Activated T-cell treated with anti-CD3 and anti-CD28 coated beads, Interleukin-2, amount 50 U/mL, for 72 hours (primary cell): ENCODE results near the gene BORCS5. TPM values are rescaled to one million over a fixed set of nuclear protein-coding genes. Genes with fewer than 3 reads are reported as not detected.
"Not testable (repeated sequence)": the region's sequence is repeated elsewhere in the genome, so short reads cannot be mapped to it uniquely, and the experiment has no call there.

Source experiments
- ATAC-seq, 2 donors: fragments of 150-1000 bp; cut with Tn5 transposase; replicated peaks in 1 of 2; 2 replicates each; pipeline ENCODE4 v1.10.0; 2021; ENCODE audit warnings: moderate library complexity in 2 of 2, mild to moderate bottlenecking in 1 of 2
- DNase-seq, 2 donors: peaks; one replicate each; pipeline ENCODE4 v3.0.0; 2021 to 2022; ENCODE audit warnings: mixed read lengths in 1 of 2
- H3K27ac Mint-ChIP-seq: one replicate; pipeline ENCODE4 v1.8.0; 2022; ENCODE audit warnings: mild to moderate bottlenecking, moderate library complexity, mixed read lengths
- H3K27me3 Mint-ChIP-seq: one replicate; pipeline ENCODE4 v1.8.0; 2022; ENCODE audit warnings: low read depth, mixed read lengths
- H3K36me3 Mint-ChIP-seq, 2 donors: one replicate each; pipeline ENCODE4 v1.8.0; 2022; ENCODE audit warnings: mixed read lengths in 2 of 2, mild to moderate bottlenecking in 1 of 2; ENCODE audit not compliant: insufficient read depth in 2 of 2
- H3K4me1 Mint-ChIP-seq: one replicate; pipeline ENCODE4 v1.8.0; 2022; ENCODE audit warnings: low read depth, mixed read lengths
- H3K4me3 Mint-ChIP-seq, 2 donors: one replicate each; pipeline ENCODE4 v1.8.0; 2022; ENCODE audit warnings: mild to moderate bottlenecking in 2 of 2, mixed read lengths in 2 of 2, moderate library complexity in 2 of 2
- H3K9me3 Mint-ChIP-seq, 2 donors: one replicate each; pipeline ENCODE4 v1.8.0; 2022; ENCODE audit warnings: mixed read lengths in 2 of 2
- total RNA-seq, 2 donors: library from RNA; stranded (reverse); gene quantifications; one replicate each; pipeline ENCODE4 v1.2.3, GENCODE V29; 2022

The BORCS5 gene
- 10 to 100 TPM; 37.7 to 44.9 TPM for total RNA-seq

DNA sequence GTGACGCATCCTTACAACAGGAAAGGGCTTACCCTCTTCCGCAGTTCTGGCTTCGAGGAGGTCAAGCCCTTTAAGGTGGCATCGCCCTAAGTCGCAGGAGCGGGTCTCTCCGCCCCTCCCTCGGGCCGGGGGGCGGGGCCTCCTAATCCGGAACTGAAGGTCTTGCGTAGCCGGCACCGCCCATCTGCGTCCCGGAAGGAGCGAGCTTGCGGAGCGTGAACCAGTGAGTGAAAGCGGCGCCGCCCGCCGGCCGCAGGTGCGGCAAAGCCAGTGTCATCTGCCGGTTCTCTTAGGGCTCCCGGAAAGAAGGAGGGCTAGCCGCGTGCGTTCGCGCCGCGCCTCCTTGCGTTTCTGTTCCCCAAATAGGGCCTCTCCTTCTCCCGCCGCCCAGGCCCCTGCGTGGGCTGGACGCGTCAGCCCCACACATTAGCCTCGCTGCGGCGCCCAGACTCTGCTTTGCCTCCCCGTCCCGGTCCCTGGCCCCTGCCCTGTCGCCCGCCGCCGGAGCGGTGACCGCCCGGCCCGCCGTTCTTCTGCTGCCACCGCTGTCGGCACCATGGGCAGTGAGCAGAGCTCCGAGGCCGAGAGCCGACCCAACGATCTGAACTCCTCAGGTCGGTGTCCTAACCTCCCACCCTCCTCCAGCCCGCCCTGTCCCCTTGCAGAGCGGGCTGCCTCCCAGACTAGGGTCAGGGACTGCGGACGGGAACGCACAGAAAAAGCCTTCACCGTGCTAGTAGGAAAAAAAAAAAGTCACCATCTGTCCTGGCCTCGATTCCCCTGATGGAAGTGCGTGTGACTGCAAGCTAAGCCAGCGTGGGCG is at the start of gene BORCS5:
Gene BORCS5, plus strand, starts transcription at position 183 of the 823 bp plus-strand sequence. Its CDS starts 374 bp downstream, at position 557.
- H3K9me3 Mint-ChIP-seq = no peaks in the 10 kb centered on the region
- ATAC-seq = peak; percentile 92 to 97
- H3K27me3 Mint-ChIP-seq = no peaks in the 10 kb centered on the region
- DNase-seq = peak; percentile 99 to 100
- H3K27ac Mint-ChIP-seq = peak within 1 kb of the TSS; percentile 99
- peaks cover 6 to 10% of the 10 kb centered on the region in 2 donors for H3K36me3 Mint-ChIP-seq
- peak within 1 kb of the TSS; percentile 94 to 96 for H3K4me3 Mint-ChIP-seq
- H3K4me1 Mint-ChIP-seq = peaks cover 59% of the 10 kb centered on the region

GRCh38 chr12:12310695-12311094 is 46.2 kb upstream of the BORCS5 start:
- not testable (repeated sequence) for H3K36me3 Mint-ChIP-seq, H3K27me3 Mint-ChIP-seq, H3K4me3 Mint-ChIP-seq, DNase-seq, ATAC-seq, H3K9me3 Mint-ChIP-seq, H3K27ac Mint-ChIP-seq
- H3K4me1 Mint-ChIP-seq = peaks cover 21% of the 10 kb centered on the region

- H3K36me3 Mint-ChIP-seq = no peaks in the 10 kb centered on the region
- H3K9me3 Mint-ChIP-seq = no peaks in the 10 kb centered on the region
- H3K27ac Mint-ChIP-seq = no peak overlapping the region
- H3K4me1 Mint-ChIP-seq = peaks cover 8% of the 10 kb centered on the region
- DNase-seq (no peak), ATAC-seq (no peak)
- H3K27me3 Mint-ChIP-seq = no peaks in the 10 kb centered on the region
- H3K4me3 Mint-ChIP-seq = no peak overlapping the region
Observed at GRCh38 chr12:12315838-12316237, 41.0 kb upstream of the BORCS5 start.

DNA sequence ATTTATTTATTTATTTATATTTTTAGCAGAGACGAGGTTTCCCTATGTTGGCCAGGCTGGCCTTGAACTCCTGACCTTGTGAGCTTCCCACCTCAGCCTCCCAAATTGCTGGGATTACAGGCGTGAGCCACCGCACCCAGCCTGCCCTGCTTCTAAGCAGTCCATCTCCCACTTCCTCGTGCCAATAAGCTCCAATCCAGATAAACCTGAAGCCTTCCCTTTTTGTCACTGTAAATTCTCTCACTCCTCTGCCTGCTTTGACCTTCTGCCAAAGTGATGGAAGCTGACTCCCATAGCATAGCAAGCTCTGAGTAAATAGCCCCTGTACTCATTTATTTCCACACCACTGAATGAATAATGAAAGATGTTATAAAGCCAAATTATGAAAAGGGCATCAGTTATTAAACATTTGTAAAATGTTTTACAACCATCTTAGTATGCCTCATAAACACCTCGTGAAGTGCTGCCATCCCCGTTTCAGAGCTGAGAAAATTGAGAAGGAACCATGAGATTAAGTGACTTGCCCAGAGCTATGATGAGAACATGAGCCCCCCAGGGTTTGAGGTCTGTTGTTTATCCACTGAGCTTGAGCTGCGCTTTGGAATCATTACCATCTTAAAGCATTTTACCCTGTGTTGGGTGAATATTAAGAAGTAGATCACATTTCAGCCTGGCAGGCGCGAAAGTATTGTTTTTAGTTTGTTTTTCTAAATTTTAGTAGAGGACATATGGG is 37.3 kb upstream of the BORCS5 start:
- Mint-ChIP-seq H3K27me3 (peaks cover 8% of the 10 kb centered on the region), H3K4me1 (no peaks in the 10 kb centered on the region), H3K4me3 (no peak overlapping the region), H3K27ac (no peak overlapping the region), H3K36me3 (no peaks in the 10 kb centered on the region), H3K9me3 (no peaks in the 10 kb centered on the region)
- ATAC-seq (no peak), DNase-seq (no peak)

- ATAC-seq (no peak), DNase-seq (no peak)
- Mint-ChIP-seq H3K36me3 (no peaks in the 10 kb centered on the region), H3K4me3 (no peak overlapping the region), H3K9me3 (no peaks in the 10 kb centered on the region), H3K27ac (no peak overlapping the region), H3K27me3 (peaks cover 8% of the 10 kb centered on the region), H3K4me1 (peaks cover 9% of the 10 kb centered on the region)
Observed at GRCh38 chr12:12323118-12323517, 33.8 kb upstream of the BORCS5 start.

DNA sequence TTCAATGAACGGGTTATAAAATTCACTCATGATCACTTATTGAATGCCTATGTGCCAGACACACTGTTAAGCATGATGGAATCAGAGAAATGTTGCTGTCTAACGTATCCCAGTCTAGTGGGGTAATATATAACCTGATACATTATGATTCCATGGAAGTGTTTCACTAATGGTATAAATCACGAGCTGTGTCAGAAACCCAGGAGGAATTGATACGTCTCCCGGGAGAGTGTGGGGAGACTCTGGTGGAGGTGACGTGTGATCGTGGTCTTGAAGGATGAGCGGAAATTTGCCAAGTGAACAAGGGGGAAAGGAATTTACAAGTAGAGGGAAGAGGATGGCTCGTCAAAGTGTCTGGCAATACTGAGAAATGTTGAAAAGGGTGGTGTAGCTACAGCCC is 33.3 kb upstream of the BORCS5 start:
- Mint-ChIP-seq H3K9me3 (no peaks in the 10 kb centered on the region), H3K4me3 (no peak overlapping the region), H3K27ac (no peak overlapping the region), H3K4me1 (peaks cover 9% of the 10 kb centered on the region), H3K36me3 (no peaks in the 10 kb centered on the region), H3K27me3 (peaks cover 8% of the 10 kb centered on the region)
- ATAC-seq (no peak), DNase-seq (no peak)

- H3K9me3 Mint-ChIP-seq = no peaks in the 10 kb centered on the region
- no peaks in the 10 kb centered on the region for H3K36me3 Mint-ChIP-seq
- peaks cover 22% of the 10 kb centered on the region for H3K4me1 Mint-ChIP-seq
- no peak overlapping the region for H3K4me3 Mint-ChIP-seq
- H3K27me3 Mint-ChIP-seq = peaks cover 8% of the 10 kb centered on the region
- ATAC-seq (no peak), DNase-seq (no peak)
- no peak overlapping the region for H3K27ac Mint-ChIP-seq
Observed at GRCh38 chr12:12326262-12326661, 30.6 kb upstream of the BORCS5 start.

DNA sequence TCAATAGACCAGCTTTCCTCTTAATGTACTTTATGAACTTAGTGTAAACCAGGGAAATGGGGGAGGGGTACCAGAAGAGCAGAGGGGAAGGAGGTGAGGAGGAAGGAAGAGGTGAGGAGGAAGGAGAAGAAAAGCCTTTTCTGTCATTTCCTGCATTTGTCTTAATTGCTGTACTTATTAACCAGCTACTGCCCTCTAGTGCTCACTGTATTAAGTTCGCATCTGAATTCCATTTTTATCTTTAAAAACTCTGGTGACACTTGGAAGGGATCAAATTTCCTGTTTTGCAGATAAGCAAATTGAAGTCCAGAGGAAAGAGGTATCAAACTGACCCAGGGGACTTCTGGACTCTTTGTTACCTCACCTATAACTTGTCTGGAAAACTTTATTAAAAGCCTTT is 29.1 kb upstream of the BORCS5 start:
- Mint-ChIP-seq H3K27ac (peak overlapping the region; percentile 45), H3K9me3 (no peaks in the 10 kb centered on the region), H3K4me1 (peaks cover 23% of the 10 kb centered on the region), H3K27me3 (no peaks in the 10 kb centered on the region), H3K4me3 (no peak overlapping the region), H3K36me3 (no peaks in the 10 kb centered on the region)
- ATAC-seq = peak in 1 of 2 donors; percentile 41
- peak in 1 of 2 donors; percentile 25 for DNase-seq

DNA sequence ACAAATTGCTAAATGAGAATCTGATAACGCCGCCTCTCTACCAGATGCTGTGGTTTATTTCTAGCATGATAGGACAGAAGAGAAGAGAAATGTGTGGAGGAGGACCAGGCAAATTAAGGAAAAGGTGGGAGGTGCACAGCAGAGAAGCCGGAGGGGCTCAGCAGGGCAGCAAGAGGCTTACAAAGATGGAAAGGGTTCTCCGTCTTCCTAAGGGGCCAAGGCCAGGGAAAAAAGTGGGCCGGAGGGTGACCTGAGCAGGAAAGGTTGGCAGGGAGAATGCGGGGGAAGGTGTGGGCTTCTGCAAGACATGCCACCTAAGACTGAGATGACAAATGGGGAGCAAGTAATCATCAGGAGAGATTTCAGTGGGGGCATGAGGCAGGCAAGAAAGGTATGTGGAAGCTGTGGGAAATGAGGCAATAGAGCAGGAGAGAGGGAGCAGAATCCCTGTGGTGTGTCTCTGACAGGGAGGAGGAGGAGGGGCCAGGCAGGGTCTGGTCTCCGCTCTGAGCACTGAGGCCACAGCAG is 25.6 kb upstream of the BORCS5 start:
- no peak for DNase-seq
- Mint-ChIP-seq H3K36me3 (no peaks in the 10 kb centered on the region), H3K4me3 (no peak overlapping the region), H3K27me3 (no peaks in the 10 kb centered on the region), H3K9me3 (no peaks in the 10 kb centered on the region), H3K4me1 (peaks cover 52% of the 10 kb centered on the region), H3K27ac (no peak overlapping the region)
- ATAC-seq = no peak

DNA sequence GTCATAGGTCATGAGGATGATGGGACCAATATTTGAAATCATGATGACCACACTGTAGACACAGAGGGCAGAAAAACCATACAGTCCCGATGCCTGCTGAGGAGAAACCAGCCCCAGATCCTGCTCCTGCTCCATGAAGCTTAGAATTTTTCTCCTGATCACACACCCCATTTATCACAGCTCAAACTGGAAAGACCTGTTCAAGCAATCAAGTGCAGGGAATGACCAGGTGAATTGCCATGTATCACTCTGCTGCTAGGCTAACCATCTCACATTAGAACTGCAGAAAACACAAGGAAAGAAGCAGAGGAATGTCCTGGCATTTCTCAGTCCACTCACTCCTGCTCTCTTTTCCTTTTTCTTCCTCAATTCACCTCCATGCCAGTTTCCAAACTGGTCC is 25.0 kb upstream of the BORCS5 start:
- Mint-ChIP-seq H3K9me3 (no peaks in the 10 kb centered on the region), H3K4me1 (peaks cover 53% of the 10 kb centered on the region), H3K4me3 (no peak overlapping the region), H3K27ac (no peak overlapping the region), H3K36me3 (no peaks in the 10 kb centered on the region), H3K27me3 (no peaks in the 10 kb centered on the region)
- ATAC-seq = no peak
- no peak for DNase-seq

DNA sequence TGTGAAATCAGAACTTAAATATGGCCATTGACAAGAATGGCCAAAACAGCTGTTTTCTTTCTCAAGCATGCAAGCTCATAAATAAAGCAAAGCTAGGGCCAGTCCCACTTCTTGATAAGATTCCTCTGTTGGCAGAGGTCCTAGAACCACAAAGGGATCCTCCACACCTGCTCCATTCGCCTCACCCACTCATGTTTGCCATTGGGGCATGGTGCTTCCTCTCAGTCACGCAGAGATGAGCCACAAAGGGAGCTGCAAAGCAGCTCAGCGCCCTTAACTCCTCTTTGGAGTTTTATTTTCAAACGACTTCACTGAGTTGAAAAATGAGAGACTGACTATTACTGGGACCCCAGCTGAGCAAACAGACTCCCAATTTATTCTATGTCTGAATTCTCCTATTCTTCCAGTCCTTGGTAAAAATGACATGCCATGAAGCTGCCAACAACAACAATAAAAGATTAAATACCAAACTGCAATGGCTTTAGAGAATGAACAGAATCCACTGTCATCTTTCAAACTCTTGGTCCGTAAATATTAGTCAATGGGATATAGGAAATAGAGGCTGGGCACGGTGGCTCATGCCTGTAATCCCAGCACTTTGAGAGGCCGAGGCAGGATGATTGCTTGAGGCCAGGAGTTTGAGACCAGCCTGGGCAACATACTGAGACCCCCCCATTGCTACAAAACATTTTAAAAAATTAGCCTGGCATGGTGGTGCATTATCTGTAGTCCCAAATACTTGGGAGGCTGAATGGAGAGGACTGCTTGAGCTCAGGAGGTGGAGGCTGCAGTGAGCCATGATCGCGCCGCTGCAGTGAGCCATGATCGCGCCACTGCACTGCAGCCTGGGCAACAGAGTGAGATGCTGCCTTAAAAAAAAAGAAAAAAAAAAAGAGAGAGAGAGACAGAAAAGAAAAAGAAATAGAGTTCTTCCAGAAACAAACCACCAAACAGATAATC is 23.2 kb upstream of the BORCS5 start:
- no peaks in the 10 kb centered on the region for H3K27me3 Mint-ChIP-seq
- ATAC-seq = no peak
- H3K36me3 Mint-ChIP-seq = no peaks in the 10 kb centered on the region
- H3K4me1 Mint-ChIP-seq = peaks cover 50% of the 10 kb centered on the region
- DNase-seq = no peak
- no peak overlapping the region for H3K27ac Mint-ChIP-seq
- no peak overlapping the region for H3K4me3 Mint-ChIP-seq
- H3K9me3 Mint-ChIP-seq = no peaks in the 10 kb centered on the region

DNA sequence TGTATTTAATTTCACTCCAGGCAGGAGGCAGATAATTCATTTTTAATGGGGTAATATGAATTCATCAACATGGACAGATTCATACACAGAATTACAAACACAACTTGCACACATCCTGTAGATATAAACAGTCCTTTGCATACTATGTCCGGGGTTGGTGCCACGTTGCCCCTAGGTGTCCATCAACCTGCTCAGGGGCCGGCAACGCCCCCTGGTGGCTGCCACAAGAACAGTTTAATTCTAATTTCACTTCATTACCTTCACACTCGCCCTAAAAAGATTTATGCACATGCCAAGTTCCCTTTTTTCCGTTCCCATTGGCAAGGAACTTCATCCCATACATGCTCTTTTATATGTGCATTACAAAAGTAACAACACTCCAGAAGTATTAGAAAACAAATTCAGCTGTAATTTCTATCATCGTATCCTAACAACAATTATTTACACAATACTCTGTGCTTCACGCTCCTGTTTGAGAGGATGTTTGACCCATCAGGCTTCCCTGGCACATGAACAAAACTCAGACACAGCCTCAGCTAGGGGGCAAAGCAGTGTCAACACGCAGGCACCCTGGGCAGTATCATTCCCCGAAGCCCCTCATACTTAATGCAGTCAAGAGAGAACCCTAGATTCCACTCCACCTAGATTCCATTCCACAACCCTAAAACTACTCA is 22.4 kb upstream of the BORCS5 start:
- no peaks in the 10 kb centered on the region for H3K27me3 Mint-ChIP-seq
- no peaks in the 10 kb centered on the region for H3K36me3 Mint-ChIP-seq
- H3K9me3 Mint-ChIP-seq = no peaks in the 10 kb centered on the region
- DNase-seq = peak; percentile 66 to 77
- H3K4me3 Mint-ChIP-seq = no peak overlapping the region
- peaks cover 54% of the 10 kb centered on the region for H3K4me1 Mint-ChIP-seq
- no peak overlapping the region for H3K27ac Mint-ChIP-seq
- peak; percentile 74 to 81 for ATAC-seq
